ENCODE data around the gene DEPDC1.

DNA sequence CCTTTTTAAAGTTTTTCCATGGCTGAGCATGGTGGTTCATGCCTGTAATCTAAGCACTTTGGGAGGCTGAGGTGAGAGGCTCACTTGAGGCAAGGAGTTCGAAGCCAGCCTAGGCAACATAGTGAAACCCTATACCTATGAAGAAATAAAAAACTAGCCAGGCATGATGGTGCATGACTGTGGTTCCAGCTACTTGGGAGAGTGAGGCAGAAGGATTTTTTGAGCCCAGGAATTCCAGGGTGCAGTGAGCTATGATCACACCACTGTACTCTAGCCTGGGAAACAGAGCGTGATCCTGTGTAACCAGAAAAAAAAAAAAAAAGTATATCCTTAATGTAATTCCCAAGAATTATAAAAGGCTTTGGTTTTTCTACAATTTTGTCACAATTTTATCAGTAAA, 17.4 kb downstream of the DEPDC1 start:
- TF ChIP-seq CTCF (IDR thresholded peaks at IDR 0.05) (no peak), POLR2A (IDR thresholded peaks at IDR 0.05) (no peak)

Measured in adrenal gland (tissue), 5 donors.